ENCODE data around the gene MACF1. TPM values are rescaled to one million over a fixed set of nuclear protein-coding genes. Genes with fewer than 3 reads are reported as not detected.

The MACF1 gene
- total and polyA plus RNA-seq, 2 of the 13 experiments (the other 11 are each of a cell fraction or from before 2014, with no cell fraction given), result 36.7 to 65.4 TPM

DNA sequence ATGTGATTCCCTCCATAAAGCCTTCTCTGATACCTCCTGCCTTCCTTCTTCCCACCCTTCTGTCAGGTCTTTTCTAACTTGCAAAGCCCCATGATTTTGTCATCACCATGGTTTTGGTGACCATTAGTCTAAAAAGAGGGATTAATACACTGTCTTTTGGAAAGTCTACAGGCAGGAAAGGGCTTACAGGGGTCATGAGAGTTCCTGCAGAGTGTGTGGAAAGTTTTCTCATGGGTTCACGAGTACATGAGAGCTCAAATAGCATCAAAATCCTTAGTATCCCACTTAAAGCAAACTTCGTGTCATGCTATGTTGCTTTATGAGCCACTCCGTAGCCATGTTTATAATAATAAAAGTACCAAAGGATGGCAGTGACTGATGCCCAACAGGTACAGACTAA lies 200.4 kb downstream of the MACF1 start:
- POLR2A ChIA-PET, result no interaction called here
- no peaks in the 10 kb centered on the region; a peak in 1 of 5 replicates for H3K27me3 ChIP-seq (ENCODE audit: control insufficient read depth in 1 of 2, insufficient read depth in 2 of 2, low read length in 2 of 2)
- H2AFZ ChIP-seq (ENCODE audit: low read length), result no peak overlapping the region
- ATAC-seq (no peak), FAIRE-seq (no peak), DNase-seq (ENCODE audit: low spot score) (no peak)
- peaks cover 39% of the 10 kb centered on the region for H3K4me1 ChIP-seq (ENCODE audit: insufficient read depth, low read length)
- H3K9ac ChIP-seq (ENCODE audit: insufficient read depth, low read depth, low read length), result no peak overlapping the region
- H3K36me3 ChIP-seq (replicated peaks in 1 of 2; ENCODE audit: control insufficient read depth in 1 of 2, insufficient read depth in 2 of 2, low read length in 2 of 2), result peaks cover 0 to 1% of the 10 kb centered on the region in 2 experiments; a peak in 1 of 5 replicates
- 98% methylated on average over 3 of the region's 3 CpGs for WGBS (ENCODE audit: low lambda C conversion rate)
- TF ChIP-seq ZNF180 (CRISPR knock-in tag; IDR thresholded peaks at IDR 0.05; ENCODE audit: borderline replicate concordance, low read depth), result no peak
- TF ChIP-seq RBM22 (optimal IDR thresholded peaks at IDR 0.05; ENCODE audit: low read length), result peak; percentile 17
- H3K9me3 ChIP-seq (ENCODE audit: low read length), result no peaks in the 10 kb centered on the region
- CTCF ChIA-PET (ENCODE audit: low intra/inter-chr PET ratio, low total read pairs), result no interaction called here
- no TSS peak for BruUV-seq (replicated peaks)
- peaks cover under 1% of the 10 kb centered on the region; the same call in 1 of the 2 replicates for H4K20me1 ChIP-seq (ENCODE audit: insufficient read depth, low read length)
- in situ Hi-C loops (cut with HindIII; ENCODE audit: extremely low pct_ligation_motif_present, low pct_unique_long_range_greater_than_20kb) (no loop called here), intact Hi-C loops (cut with micrococcal nuclease; ENCODE audit: unreplicated experiment) (no loop called here)
- H3K4me3 ChIP-seq (replicated peaks in 1 of 3; ENCODE audit: insufficient read depth in 1 of 3, low read depth in 2 of 3, low read length in 3 of 3), result no peak overlapping the region
- H3K27ac ChIP-seq (ENCODE audit: extremely low read length, insufficient read depth, low read length), result no peak overlapping the region
- no peak overlapping the region for H3K4me2 ChIP-seq (ENCODE audit: low read depth, low read length)
- H3K79me2 ChIP-seq (ENCODE audit: insufficient read depth, low read length), result peaks cover 4% of the 10 kb centered on the region

DNA sequence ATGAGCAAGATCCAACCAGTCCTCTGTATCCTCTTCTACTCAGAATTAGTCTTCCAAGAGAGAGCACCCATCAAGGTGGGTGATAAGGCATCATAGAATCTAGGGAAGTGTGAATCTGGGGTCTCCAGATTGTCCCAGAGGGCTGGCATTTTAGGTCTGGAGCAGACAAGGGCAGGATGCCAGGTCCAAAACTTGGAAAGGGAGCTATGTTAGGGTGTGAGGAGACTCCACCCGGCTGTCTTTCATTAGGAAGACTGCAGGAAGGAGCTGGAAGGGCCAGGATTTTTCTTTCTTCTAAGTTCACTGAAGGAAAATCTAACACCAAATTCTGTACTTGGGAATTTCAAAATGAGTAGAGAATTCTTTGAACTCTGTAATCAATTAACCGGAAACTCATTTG lies 200.9 kb downstream of the MACF1 start:
- Histone ChIP-seq H3K27me3 (ENCODE audit: control insufficient read depth in 1 of 2, insufficient read depth in 2 of 2, low read length in 2 of 2) (no peaks in the 10 kb centered on the region; a peak in 1 of 5 replicates), H3K79me2 (ENCODE audit: insufficient read depth, low read length) (peaks cover 9% of the 10 kb centered on the region), H3K4me3 (replicated peaks in 1 of 3; ENCODE audit: insufficient read depth in 1 of 3, low read depth in 2 of 3, low read length in 3 of 3) (no peak overlapping the region), H3K4me1 (ENCODE audit: insufficient read depth, low read length) (peaks cover 43% of the 10 kb centered on the region), H3K9me3 (ENCODE audit: low read length) (no peaks in the 10 kb centered on the region), H2AFZ (ENCODE audit: low read length) (no peak overlapping the region), H4K20me1 (ENCODE audit: insufficient read depth, low read length) (peaks cover 6% of the 10 kb centered on the region; the same call in 1 of the 2 replicates), H3K4me2 (ENCODE audit: low read depth, low read length) (no peak overlapping the region), H3K9ac (ENCODE audit: insufficient read depth, low read depth, low read length) (no peak overlapping the region), H3K36me3 (replicated peaks in 1 of 2; ENCODE audit: control insufficient read depth in 1 of 2, insufficient read depth in 2 of 2, low read length in 2 of 2) (peaks cover 0 to 1% of the 10 kb centered on the region in 2 experiments; a peak in 1 of 5 replicates), H3K27ac (ENCODE audit: extremely low read length, insufficient read depth, low read length) (no peak overlapping the region)
- intact Hi-C loops (cut with micrococcal nuclease; ENCODE audit: unreplicated experiment), result no loop called here
- BruUV-seq (replicated peaks), result no TSS peak
- POLR2A ChIA-PET, result interaction anchor here (4.6 kb wide), 1 partner anchor 13 kb away, joined by 22 read pairs; no protein-coding TSS in a partner anchor
- CTCF ChIA-PET (ENCODE audit: low intra/inter-chr PET ratio, low total read pairs), result no interaction called here
- no peak for TF ChIP-seq SMARCC2 (IDR thresholded peaks at IDR 0.05)
- TF ChIP-seq, protein P1, sequence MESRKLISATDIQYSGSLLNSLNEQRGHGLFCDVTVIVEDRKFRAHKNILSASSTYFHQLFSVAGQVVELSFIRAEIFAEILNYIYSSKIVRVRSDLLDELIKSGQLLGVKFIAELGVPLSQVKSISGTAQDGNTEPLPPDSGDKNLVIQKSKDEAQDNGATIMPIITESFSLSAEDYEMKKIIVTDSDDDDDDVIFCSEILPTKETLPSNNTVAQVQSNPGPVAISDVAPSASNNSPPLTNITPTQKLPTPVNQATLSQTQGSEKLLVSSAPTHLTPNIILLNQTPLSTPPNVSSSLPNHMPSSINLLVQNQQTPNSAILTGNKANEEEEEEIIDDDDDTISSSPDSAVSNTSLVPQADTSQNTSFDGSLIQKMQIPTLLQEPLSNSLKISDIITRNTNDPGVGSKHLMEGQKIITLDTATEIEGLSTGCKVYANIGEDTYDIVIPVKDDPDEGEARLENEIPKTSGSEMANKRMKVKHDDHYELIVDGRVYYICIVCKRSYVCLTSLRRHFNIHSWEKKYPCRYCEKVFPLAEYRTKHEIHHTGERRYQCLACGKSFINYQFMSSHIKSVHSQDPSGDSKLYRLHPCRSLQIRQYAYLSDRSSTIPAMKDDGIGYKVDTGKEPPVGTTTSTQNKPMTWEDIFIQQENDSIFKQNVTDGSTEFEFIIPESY (CRISPR knock-in tag; IDR thresholded peaks at IDR 0.05), result no peak
- TF ChIP-seq, protein P2, sequence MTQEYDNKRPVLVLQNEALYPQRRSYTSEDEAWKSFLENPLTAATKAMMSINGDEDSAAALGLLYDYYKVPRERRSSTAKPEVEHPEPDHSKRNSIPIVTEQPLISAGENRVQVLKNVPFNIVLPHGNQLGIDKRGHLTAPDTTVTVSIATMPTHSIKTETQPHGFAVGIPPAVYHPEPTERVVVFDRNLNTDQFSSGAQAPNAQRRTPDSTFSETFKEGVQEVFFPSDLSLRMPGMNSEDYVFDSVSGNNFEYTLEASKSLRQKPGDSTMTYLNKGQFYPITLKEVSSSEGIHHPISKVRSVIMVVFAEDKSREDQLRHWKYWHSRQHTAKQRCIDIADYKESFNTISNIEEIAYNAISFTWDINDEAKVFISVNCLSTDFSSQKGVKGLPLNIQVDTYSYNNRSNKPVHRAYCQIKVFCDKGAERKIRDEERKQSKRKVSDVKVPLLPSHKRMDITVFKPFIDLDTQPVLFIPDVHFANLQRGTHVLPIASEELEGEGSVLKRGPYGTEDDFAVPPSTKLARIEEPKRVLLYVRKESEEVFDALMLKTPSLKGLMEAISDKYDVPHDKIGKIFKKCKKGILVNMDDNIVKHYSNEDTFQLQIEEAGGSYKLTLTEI (CRISPR knock-in tag; conservative IDR thresholded peaks at IDR 0.05), result no peak
- no peak for TF ChIP-seq TEAD3 (CRISPR knock-in tag; optimal IDR thresholded peaks at IDR 0.05; ENCODE audit: borderline replicate concordance)
- TF ChIP-seq CREM (IDR thresholded peaks at IDR 0.05), result no peak
- TF ChIP-seq CREM (CRISPR knock-in tag; IDR thresholded peaks at IDR 0.05), result no peak
- no peak for TF ChIP-seq ZNF564 (CRISPR knock-in tag; IDR thresholded peaks at IDR 0.05)
- TF ChIP-seq ZNF556 (CRISPR knock-in tag; IDR thresholded peaks at IDR 0.05; ENCODE audit: borderline replicate concordance), result no peak
- TF ChIP-seq HNRNPH1 (optimal IDR thresholded peaks at IDR 0.05; ENCODE audit: low read depth, low read length), result no peak
- no peak for TF ChIP-seq ZNF224 (CRISPR knock-in tag; IDR thresholded peaks at IDR 0.05)
- TF ChIP-seq ZMYM2 (CRISPR knock-in tag; IDR thresholded peaks at IDR 0.05), result no peak
- TF ChIP-seq, protein P3, sequence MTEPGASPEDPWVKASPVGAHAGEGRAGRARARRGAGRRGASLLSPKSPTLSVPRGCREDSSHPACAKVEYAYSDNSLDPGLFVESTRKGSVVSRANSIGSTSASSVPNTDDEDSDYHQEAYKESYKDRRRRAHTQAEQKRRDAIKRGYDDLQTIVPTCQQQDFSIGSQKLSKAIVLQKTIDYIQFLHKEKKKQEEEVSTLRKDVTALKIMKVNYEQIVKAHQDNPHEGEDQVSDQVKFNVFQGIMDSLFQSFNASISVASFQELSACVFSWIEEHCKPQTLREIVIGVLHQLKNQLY (CRISPR knock-in tag; IDR thresholded peaks at IDR 0.05), result no peak
- TF ChIP-seq HDAC6 (IDR thresholded peaks at IDR 0.05; ENCODE audit: low read depth, low read length), result no peak
- TF ChIP-seq BRCA1 (CRISPR knock-in tag; IDR thresholded peaks at IDR 0.05), result no peak
- TF ChIP-seq DPF2 (CRISPR knock-in tag; IDR thresholded peaks at IDR 0.05; ENCODE audit: borderline replicate concordance, low read depth), result no peak
- ATAC-seq (no peak), DNase-seq (ENCODE audit: low spot score) (no peak), FAIRE-seq (no peak)
- in situ Hi-C loops (cut with HindIII; ENCODE audit: extremely low pct_ligation_motif_present, low pct_unique_long_range_greater_than_20kb), result no loop called here
- WGBS (ENCODE audit: low lambda C conversion rate), result 90% methylated on average over 2 of the region's 2 CpGs

Data from HepG2 (cell line).